A549 (cell line): ENCODE data around the gene GNLY. TPM values are rescaled to one million over a fixed set of nuclear protein-coding genes. Genes with fewer than 3 reads are reported as not detected.

Experiments used
- polyA plus RNA-seq, 4 experiments: library from polyadenylated mRNA; depleted of rRNA in 3 of 4; stranded (reverse); fragments of >200 nt; fragmentation: RNase III in 1 of 4; extraction: RNeasy Plus Mini Kit Qiagen cat#74134 plus additional on column Dnase treatment in 1 of 4; gene quantifications; 2 replicates in 3 of 4; 3 replicates in 1 of 4; pipeline ENCODE4 v1.2.3, GENCODE V29; 2011 to 2017
- small RNA-seq, 6 experiments: library from RNA; depleted of rRNA; stranded (forward); fragments of <200 nt; gene quantifications; one replicate each; pipeline ENCODE3, GENCODE V24; 2012

Gene GNLY
- polyA plus RNA-seq, 2 of the 4 experiments (the other 2 are of a cell fraction): not detected

Small RNA genes lying within 50 kb of the gene (small RNA-seq; reads per million reads assigned to genes)
- gene RNU1-38P: 0 to 15.5 (median 0.10) reads per million in 6 experiments

Other genes starting within 250 kb of the GNLY start
- gene MAT2A, start 155.2 kb upstream of the GNLY start, polyA plus RNA-seq (2011; rRNA removed): 1,024 and 1,329 TPM in 2 replicates
- gene MAT2A, start 155.2 kb upstream of the GNLY start, polyA plus RNA-seq (2017; fragmentation: RNase III; extraction: RNeasy Plus Mini Kit Qiagen cat#74134 plus additional on column Dnase treatment): 370 to 430 TPM (median 400 TPM) in 3 replicates
- 39.0 and 49.6 TPM in 2 replicates for gene GGCX, start 132.9 kb upstream of the GNLY start, polyA plus RNA-seq (2011; rRNA removed)
- 48.7 to 58.5 TPM (median 55.1 TPM) in 3 replicates for gene GGCX, start 132.9 kb upstream of the GNLY start, polyA plus RNA-seq (2017; fragmentation: RNase III; extraction: RNeasy Plus Mini Kit Qiagen cat#74134 plus additional on column Dnase treatment)
- 38.3 and 41.1 TPM in 2 replicates for gene VAMP8, start 116.8 kb upstream of the GNLY start, polyA plus RNA-seq (2011; rRNA removed)
- gene VAMP8, start 116.8 kb upstream of the GNLY start, polyA plus RNA-seq (2017; fragmentation: RNase III; extraction: RNeasy Plus Mini Kit Qiagen cat#74134 plus additional on column Dnase treatment): 17.7 to 22.4 TPM (median 18.5 TPM) in 3 replicates
- 0.16 and 0.67 TPM in 2 replicates for gene VAMP5, start 109.9 kb upstream of the GNLY start, polyA plus RNA-seq (2011; rRNA removed)
- not detected in 3 replicates for gene VAMP5, start 109.9 kb upstream of the GNLY start, polyA plus RNA-seq (2017; fragmentation: RNase III; extraction: RNeasy Plus Mini Kit Qiagen cat#74134 plus additional on column Dnase treatment)
- 287 and 366 TPM in 2 replicates for gene RNF181, start 98.6 kb upstream of the GNLY start, polyA plus RNA-seq (2011; rRNA removed)
- gene RNF181, start 98.6 kb upstream of the GNLY start, polyA plus RNA-seq (2017; fragmentation: RNase III; extraction: RNeasy Plus Mini Kit Qiagen cat#74134 plus additional on column Dnase treatment): 182 to 199 TPM (median 189 TPM) in 3 replicates
- 8.5 and 14.0 TPM in 2 replicates for gene TMEM150A, start 91.7 kb upstream of the GNLY start, polyA plus RNA-seq (2011; rRNA removed)
- 8.0 to 10.9 TPM (median 10.6 TPM) in 3 replicates for gene TMEM150A, start 91.7 kb upstream of the GNLY start, polyA plus RNA-seq (2017; fragmentation: RNase III; extraction: RNeasy Plus Mini Kit Qiagen cat#74134 plus additional on column Dnase treatment)
- gene C2orf68, start 82.3 kb upstream of the GNLY start, polyA plus RNA-seq (2011; rRNA removed): 48.3 and 57.4 TPM in 2 replicates
- gene C2orf68, start 82.3 kb upstream of the GNLY start, polyA plus RNA-seq (2017; fragmentation: RNase III; extraction: RNeasy Plus Mini Kit Qiagen cat#74134 plus additional on column Dnase treatment): 22.8 to 26.1 TPM (median 25.9 TPM) in 3 replicates
- gene USP39, start 78.2 kb upstream of the GNLY start, polyA plus RNA-seq (2011; rRNA removed): 90.4 and 103 TPM in 2 replicates
- 78.7 to 91.0 TPM (median 82.8 TPM) in 3 replicates for gene USP39, start 78.2 kb upstream of the GNLY start, polyA plus RNA-seq (2017; fragmentation: RNase III; extraction: RNeasy Plus Mini Kit Qiagen cat#74134 plus additional on column Dnase treatment)
- not detected in 2 replicates for gene SFTPB, start 26.2 kb upstream of the GNLY start, polyA plus RNA-seq (2011; rRNA removed)
- gene SFTPB, start 26.2 kb upstream of the GNLY start, polyA plus RNA-seq (2017; fragmentation: RNase III; extraction: RNeasy Plus Mini Kit Qiagen cat#74134 plus additional on column Dnase treatment): 0.08 TPM in 1 of 3 replicates, not detected in the others
- gene ATOH8, start 59.6 kb downstream of the GNLY start, polyA plus RNA-seq (2011; rRNA removed): 1.8 and 2.6 TPM in 2 replicates
- 11.1 to 20.7 TPM (median 20.0 TPM) in 3 replicates for gene ATOH8, start 59.6 kb downstream of the GNLY start, polyA plus RNA-seq (2017; fragmentation: RNase III; extraction: RNeasy Plus Mini Kit Qiagen cat#74134 plus additional on column Dnase treatment)
- 115 and 119 TPM in 2 replicates for gene ST3GAL5, start 194.6 kb downstream of the GNLY start, polyA plus RNA-seq (2011; rRNA removed)
- 34.1 to 36.9 TPM (median 35.9 TPM) in 3 replicates for gene ST3GAL5, start 194.6 kb downstream of the GNLY start, polyA plus RNA-seq (2017; fragmentation: RNase III; extraction: RNeasy Plus Mini Kit Qiagen cat#74134 plus additional on column Dnase treatment)